Effector memory CD8-positive, alpha-beta T cell (primary cell): ENCODE data around the gene POFUT1.

Experiments used
- ATAC-seq: fragments of 150-1000 bp; cut with Tn5 transposase; replicated peaks from 2 replicates; pipeline ENCODE4 v1.10.0; 2021; ENCODE audit warnings: mild to moderate bottlenecking, moderate library complexity
- DNase-seq, 3 experiments: peaks; one replicate each; pipeline ENCODE4 v3.0.0; 2021
- H3K27ac Mint-ChIP-seq, 2 donors: one replicate each; pipeline ENCODE4 v1.8.0; 2022; ENCODE audit warnings: mild to moderate bottlenecking in 2 of 2, mixed read lengths in 2 of 2, moderate library complexity in 2 of 2
- H3K27me3 Mint-ChIP-seq, 2 donors: one replicate each; pipeline ENCODE4 v1.8.0; 2022; ENCODE audit warnings: mixed read lengths in 2 of 2
- H3K36me3 Mint-ChIP-seq: one replicate; pipeline ENCODE4 v1.8.0; 2022; ENCODE audit warnings: mild to moderate bottlenecking, moderate library complexity, mixed read lengths; ENCODE audit not compliant: insufficient read depth
- H3K4me1 Mint-ChIP-seq, 2 donors: one replicate each; pipeline ENCODE4 v1.8.0; 2022; ENCODE audit warnings: low read depth in 2 of 2, mixed read lengths in 2 of 2
- H3K4me3 Mint-ChIP-seq, 2 donors: one replicate each; pipeline ENCODE4 v1.8.0; 2022; ENCODE audit warnings: mild to moderate bottlenecking in 2 of 2, mixed read lengths in 2 of 2, moderate library complexity in 2 of 2
- H3K9me3 Mint-ChIP-seq, 2 donors: one replicate each; pipeline ENCODE4 v1.8.0; 2022; ENCODE audit warnings: mixed read lengths in 2 of 2

POFUT1 gene

DNA sequence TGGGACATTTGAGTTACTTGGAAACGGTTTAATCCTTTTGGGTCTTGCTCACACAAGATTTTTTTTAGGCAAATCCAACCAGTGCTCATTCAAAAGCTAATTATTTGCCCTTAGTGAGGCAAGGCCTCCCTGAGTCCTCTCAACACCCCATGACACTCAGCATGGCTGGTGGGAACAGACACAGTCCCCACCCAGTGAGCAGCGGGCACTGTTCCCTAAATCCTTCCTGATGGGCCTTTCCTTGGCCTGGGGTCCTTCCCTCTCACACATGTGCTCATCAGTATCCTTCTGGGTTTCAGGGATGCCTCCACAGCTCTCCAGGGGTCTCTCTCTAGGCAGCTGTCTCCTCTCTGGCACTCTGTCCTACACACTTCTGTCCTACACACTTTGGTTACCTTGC is 28.2 kb upstream of the POFUT1 start:
- DNase-seq = no peak
- Mint-ChIP-seq H3K36me3 (no peaks in the 10 kb centered on the region), H3K4me1 (no peaks in the 10 kb centered on the region), H3K9me3 (no peaks in the 10 kb centered on the region), H3K27me3 (no peaks in the 10 kb centered on the region), H3K27ac (no peak overlapping the region), H3K4me3 (no peak overlapping the region)
- no peak for ATAC-seq

DNA sequence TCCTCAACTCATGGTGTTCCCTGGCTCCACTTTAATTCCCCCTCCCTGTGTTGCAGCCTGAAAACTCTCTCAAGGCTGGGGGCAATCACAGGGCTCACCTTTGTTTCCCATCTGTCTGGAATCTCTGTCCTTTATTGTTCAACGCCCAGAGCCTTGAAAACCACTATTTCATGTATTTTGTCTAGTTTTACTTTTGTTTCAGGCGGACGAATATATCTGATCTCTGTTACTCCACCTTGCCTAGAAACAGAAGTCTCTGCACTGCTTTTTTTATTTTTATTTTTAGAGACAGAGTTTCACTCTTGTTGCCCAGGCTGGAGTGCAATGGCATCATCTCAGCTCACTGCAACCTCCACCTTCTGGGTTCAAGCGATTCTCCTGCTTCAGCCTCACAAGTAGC is 27.7 kb upstream of the POFUT1 start:
- H3K4me1 Mint-ChIP-seq = no peaks in the 10 kb centered on the region
- H3K4me3 Mint-ChIP-seq = no peak overlapping the region
- no peak overlapping the region for H3K27ac Mint-ChIP-seq
- no peaks in the 10 kb centered on the region for H3K9me3 Mint-ChIP-seq
- H3K27me3 Mint-ChIP-seq = no peaks in the 10 kb centered on the region
- DNase-seq (no peak), ATAC-seq (no peak)
- no peaks in the 10 kb centered on the region for H3K36me3 Mint-ChIP-seq

DNA sequence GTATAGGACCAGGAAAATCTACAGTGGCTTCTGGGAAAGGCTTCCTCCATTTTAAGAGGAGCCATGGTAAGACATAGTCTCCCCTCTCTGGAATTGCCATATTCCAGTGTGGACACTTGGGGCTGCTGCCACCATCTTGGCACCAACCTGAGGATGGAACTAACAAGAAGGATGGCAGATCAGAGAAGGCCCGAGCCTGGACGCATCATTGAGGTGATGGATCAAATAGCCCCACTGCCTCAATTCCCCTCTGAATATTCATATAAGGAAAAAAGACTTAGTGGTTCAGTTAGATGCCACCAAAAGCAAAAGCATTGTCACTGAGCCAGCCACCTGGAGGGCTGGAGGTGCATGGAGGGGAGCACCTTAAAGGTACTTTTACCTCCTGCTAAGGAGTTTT is 26.1 kb upstream of the POFUT1 start:
- DNase-seq = no peak
- no peaks in the 10 kb centered on the region for H3K4me1 Mint-ChIP-seq
- no peak overlapping the region for H3K27ac Mint-ChIP-seq
- H3K4me3 Mint-ChIP-seq = no peak overlapping the region
- H3K36me3 Mint-ChIP-seq = no peaks in the 10 kb centered on the region
- H3K9me3 Mint-ChIP-seq = no peaks in the 10 kb centered on the region
- H3K27me3 Mint-ChIP-seq = no peaks in the 10 kb centered on the region
- ATAC-seq = no peak

DNA sequence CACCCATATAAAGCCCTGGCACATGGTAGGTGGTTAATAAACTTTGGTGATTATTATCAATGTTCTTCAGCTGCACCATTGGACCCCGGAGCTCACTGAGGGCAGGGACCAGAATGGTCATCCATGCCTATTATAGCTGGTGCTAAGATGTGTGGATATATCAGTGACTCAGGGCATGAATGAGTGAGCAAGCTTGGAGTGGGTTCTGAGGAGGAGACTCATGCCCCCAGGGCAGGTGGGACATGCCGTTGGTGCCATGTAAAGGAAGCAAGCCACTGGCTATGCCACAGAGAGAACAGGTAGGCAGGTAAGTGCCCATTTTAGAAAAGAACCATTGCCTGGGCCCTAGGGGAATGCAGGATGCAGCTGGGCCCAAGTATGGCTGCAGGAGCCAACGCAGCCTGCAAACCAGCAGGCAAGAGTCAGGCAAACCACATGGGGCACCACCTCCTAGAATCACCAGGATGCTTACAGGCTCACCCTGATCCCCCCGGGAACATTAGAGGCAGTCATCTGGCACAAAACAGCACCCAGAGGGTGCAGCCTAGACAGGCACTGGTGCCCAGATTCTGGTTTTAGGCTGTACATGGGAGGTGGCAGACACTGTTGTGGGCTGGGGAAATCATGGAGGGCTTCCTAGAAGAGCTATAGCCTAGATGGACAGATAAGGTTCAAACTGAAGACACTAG is 23.6 kb upstream of the POFUT1 start:
- peak overlapping the region in 1 of 2 donors; percentile 54 for H3K27ac Mint-ChIP-seq
- H3K9me3 Mint-ChIP-seq = no peaks in the 10 kb centered on the region
- H3K4me1 Mint-ChIP-seq = peaks cover 3 to 8% of the 10 kb centered on the region in 2 donors
- ATAC-seq (no peak), DNase-seq (no peak)
- H3K36me3 Mint-ChIP-seq = peaks cover 3% of the 10 kb centered on the region
- no peaks in the 10 kb centered on the region for H3K27me3 Mint-ChIP-seq
- H3K4me3 Mint-ChIP-seq = no peak overlapping the region

DNA sequence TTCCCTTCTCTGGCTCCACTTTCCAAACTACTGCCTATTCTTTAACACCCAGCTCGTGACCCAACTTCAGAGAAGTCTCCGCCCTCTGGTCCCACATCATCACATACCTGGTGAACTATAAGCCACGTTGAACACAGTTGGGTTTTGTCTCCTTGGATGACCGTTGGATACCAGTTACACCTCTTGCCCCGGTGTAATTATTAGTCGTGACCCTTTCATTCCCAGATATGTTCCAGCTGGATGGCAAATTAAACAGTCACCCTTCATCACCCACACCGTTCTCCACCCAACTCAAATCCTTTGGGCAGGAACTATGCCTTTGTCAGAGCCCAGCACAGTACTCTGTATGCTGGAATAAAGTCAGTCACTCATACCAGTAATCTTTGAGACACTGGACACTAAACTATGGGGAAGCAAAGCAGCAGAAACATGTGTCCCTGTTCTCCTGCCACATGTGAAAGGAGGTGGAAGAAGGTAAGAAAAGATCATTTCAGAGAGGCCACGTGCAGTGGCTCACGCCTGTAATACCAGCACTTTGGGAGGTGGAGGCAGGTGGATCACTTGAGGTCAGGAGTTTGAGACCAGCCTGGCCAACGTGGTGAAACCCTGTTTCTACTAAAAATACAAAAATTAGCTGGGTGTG is 22.6 kb upstream of the POFUT1 start:
- H3K4me3 Mint-ChIP-seq = no peak overlapping the region
- DNase-seq = no peak
- H3K4me1 Mint-ChIP-seq = peaks cover 6 to 14% of the 10 kb centered on the region in 2 donors
- H3K9me3 Mint-ChIP-seq = no peaks in the 10 kb centered on the region
- no peak overlapping the region for H3K27ac Mint-ChIP-seq
- no peaks in the 10 kb centered on the region for H3K27me3 Mint-ChIP-seq
- ATAC-seq = no peak
- H3K36me3 Mint-ChIP-seq = peaks cover 12% of the 10 kb centered on the region

DNA sequence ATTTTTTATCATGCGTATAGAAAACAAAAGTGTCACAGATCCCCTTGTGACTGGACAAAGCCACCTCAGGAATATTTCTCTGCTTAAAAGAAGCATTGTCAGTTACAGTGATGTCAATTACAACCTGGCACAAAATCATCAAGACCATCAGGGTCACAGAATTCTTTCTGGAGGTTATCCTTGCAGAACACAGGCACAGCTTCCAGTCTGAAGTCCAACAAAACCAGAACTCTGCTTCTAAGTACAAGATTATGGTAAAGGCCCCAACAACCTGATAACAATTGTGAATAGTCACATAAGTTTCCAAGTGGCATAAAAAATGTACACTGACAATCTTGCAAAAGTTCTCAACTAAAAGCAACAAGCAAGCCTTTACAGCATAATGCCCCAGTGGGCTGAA is 21.2 kb upstream of the POFUT1 start:
- no peak overlapping the region for H3K4me3 Mint-ChIP-seq
- no peak overlapping the region for H3K27ac Mint-ChIP-seq
- no peaks in the 10 kb centered on the region for H3K9me3 Mint-ChIP-seq
- no peaks in the 10 kb centered on the region for H3K27me3 Mint-ChIP-seq
- ATAC-seq (no peak), DNase-seq (no peak)
- H3K4me1 Mint-ChIP-seq = peaks cover 14% of the 10 kb centered on the region in 2 donors
- peaks cover 15% of the 10 kb centered on the region for H3K36me3 Mint-ChIP-seq

DNA sequence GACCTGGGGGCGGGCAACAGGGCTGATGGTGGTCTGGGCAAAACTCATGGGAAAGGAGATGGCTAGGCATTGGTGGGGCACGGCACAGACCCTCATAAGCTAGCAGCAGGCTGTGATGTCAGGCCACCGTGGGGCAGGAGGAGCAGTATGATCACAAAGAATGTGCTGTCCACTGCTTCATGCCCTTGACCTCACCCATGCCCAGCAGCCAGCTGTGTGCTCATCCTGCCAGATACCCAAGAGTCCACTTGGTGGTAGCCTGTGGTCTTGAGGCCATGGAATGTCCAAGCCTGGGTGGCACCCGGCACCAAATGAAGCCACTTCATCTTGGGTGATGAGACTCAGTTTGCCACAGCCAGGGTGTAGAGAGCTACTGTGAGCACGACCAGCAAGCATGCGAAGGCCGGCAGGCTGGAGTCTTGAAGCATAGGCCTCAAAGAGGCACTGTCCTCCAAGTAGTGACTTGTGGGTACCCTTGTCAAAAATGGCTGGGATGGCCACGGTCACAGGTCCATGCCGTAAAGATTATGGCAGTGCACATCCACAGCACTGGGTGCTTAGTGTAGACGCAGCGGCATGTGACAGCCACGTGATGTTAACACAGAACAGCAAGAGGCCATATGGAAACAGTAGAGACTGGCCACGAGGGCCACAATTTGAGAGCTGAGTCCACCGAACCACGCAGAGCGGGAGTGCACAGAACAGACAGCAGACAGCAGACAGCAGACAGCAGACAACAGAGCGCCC is 19.1 kb upstream of the POFUT1 start:
- peak overlapping the region in 1 of 2 donors; percentile 81 for H3K27ac Mint-ChIP-seq
- peaks cover 14% of the 10 kb centered on the region in 2 donors for H3K4me1 Mint-ChIP-seq
- H3K9me3 Mint-ChIP-seq = no peaks in the 10 kb centered on the region
- H3K4me3 Mint-ChIP-seq = peak overlapping the region; percentile 74 to 77
- DNase-seq (no peak), ATAC-seq (no peak)
- peaks cover 23% of the 10 kb centered on the region for H3K36me3 Mint-ChIP-seq
- H3K27me3 Mint-ChIP-seq = no peaks in the 10 kb centered on the region

DNA sequence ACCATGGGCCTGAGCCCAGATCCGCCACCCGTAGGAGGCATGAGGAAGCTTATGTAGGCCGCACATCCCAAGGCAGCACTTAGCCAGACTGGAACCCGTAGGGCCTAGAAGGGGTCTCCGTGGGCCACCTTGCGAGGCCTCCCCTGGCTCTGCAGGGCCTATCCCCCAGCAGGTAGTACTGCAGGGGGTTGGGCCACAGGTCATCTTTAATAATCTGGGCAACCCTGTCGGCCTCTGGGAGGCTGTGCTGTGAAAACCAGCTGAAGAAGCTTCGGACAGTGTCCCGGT is 18.6 kb upstream of the POFUT1 start:
- Mint-ChIP-seq H3K36me3 (peaks cover 26% of the 10 kb centered on the region), H3K27ac (peak overlapping the region; percentile 75 to 81), H3K4me3 (peak overlapping the region; percentile 74 to 77), H3K9me3 (no peaks in the 10 kb centered on the region), H3K27me3 (no peaks in the 10 kb centered on the region), H3K4me1 (peaks cover 18% of the 10 kb centered on the region in 2 donors)
- DNase-seq (no peak), ATAC-seq (no peak)

DNA sequence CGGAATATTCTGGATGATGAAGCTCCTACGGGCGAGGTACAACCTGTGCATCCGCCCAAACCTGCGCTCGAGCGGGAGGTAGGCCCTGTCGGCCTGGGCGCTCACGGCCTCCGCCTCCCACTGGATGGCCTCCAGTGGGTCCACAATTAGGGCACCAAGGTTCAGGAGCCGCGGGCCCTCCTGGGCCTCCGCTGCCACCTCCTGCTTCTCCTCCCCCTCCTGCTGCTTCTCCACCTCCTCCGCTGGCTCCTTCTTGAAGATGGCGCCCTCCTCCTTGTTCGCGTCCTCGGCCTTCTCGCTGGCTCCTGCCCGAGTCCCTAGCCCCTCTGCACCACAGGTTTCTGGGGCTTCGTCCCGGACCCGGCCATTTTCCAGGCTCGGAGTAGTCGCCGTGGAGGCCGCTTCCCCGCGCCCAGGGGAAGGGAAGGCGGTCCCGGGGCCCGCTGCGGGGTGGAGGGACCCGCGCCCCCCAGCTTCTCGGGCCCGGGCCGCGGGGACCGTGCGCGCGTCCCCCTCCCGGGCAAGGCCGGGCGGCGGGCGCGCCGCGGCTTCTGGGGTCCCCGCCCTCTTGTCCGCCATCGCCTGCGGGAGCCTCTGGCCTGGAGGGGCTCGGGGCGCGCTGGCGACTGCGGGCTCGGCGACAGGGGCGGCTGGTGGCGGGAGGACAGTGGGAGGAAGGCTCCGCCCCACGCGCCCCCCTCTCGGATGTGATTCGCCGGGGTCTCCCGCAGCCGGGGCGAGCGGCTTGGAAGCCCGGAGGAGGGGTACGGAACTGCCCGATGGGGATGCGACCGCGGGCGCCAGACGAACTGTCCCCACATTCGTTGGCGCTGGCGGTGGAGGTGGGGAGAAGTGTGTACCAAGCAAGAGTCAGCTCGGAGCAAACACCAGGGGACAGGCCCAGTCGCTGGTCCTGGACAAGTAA is 17.7 kb upstream of the POFUT1 start:
- H3K4me3 Mint-ChIP-seq = peak overlapping the region; percentile 74 to 77
- peak; percentile 78 for ATAC-seq
- H3K9me3 Mint-ChIP-seq = no peaks in the 10 kb centered on the region
- H3K27me3 Mint-ChIP-seq = no peaks in the 10 kb centered on the region
- peaks cover 21 to 22% of the 10 kb centered on the region in 2 donors for H3K4me1 Mint-ChIP-seq
- peak; percentile 13 to 37 (median 34) for DNase-seq
- H3K36me3 Mint-ChIP-seq = peaks cover 30% of the 10 kb centered on the region
- H3K27ac Mint-ChIP-seq = peak overlapping the region; percentile 75 to 81

DNA sequence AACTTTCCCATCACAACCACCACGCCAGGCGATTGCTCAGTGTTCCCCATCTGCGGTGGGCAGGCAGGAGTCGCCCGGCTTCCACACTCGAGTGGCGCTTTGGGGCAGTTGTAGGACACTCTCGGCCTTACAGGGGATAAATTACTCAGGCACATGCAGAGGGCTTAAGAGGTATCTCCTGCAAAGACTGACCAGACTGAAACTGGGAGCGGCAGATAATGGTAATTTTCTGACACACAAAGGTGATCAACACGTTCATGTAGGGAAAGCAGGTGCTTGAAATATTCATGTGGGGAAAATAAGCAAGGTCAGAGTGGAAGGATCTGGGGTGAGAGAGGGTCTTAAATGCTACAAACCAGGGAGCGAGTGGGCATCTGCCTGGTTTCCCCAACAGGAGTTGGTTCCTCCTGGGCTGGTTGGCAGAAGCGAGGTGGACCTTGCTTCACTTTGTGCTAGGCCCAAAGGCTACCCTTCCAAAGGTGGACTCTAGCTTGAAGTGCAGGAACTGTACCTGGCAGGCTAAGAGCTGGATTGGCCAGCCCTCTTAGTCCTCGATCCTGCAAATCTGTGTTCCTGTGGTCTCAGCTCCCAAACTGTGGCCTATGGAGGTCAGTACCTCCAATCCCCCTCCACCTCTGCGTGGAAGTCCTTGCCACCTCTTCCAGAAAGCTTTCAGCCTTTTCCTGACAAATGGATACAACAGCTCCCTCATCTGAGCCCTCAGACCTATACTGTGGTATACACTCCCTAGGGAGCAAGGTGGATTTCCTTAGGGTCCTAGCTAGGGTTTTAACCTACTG is 16.9 kb upstream of the POFUT1 start:
- H3K27me3 Mint-ChIP-seq = no peaks in the 10 kb centered on the region
- H3K4me3 Mint-ChIP-seq = peak overlapping the region; percentile 74 to 77
- ATAC-seq (no peak), DNase-seq (no peak)
- H3K27ac Mint-ChIP-seq = peak overlapping the region; percentile 75 to 81
- peaks cover 21 to 25% of the 10 kb centered on the region in 2 donors for H3K4me1 Mint-ChIP-seq
- H3K9me3 Mint-ChIP-seq = no peaks in the 10 kb centered on the region
- H3K36me3 Mint-ChIP-seq = peaks cover 39% of the 10 kb centered on the region

DNA sequence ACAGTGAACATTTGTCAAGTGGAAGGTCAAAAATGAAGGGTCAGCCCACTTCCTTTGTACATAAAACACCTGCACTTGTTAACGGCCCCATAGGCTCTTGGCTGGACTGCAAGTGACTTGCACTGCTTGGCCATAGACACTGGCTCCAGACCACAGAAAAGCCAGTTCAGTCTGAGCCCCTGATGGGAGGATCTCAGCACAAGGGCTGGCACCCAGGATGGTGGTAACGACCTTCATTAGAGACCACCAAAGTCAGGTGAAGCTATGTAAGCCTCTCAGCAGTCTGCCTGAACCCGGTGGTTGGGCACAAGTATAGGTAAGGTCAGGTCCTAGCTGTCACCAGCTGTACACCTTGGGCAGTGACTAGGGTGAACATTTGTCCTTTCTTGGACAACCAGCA is 16.3 kb upstream of the POFUT1 start:
- no peak for ATAC-seq
- Mint-ChIP-seq H3K4me1 (peaks cover 21 to 25% of the 10 kb centered on the region in 2 donors), H3K36me3 (peaks cover 45% of the 10 kb centered on the region), H3K27ac (peak overlapping the region in 1 of 2 donors; percentile 75), H3K9me3 (no peaks in the 10 kb centered on the region), H3K27me3 (no peaks in the 10 kb centered on the region), H3K4me3 (peak overlapping the region; percentile 74 to 77)
- no peak for DNase-seq

DNA sequence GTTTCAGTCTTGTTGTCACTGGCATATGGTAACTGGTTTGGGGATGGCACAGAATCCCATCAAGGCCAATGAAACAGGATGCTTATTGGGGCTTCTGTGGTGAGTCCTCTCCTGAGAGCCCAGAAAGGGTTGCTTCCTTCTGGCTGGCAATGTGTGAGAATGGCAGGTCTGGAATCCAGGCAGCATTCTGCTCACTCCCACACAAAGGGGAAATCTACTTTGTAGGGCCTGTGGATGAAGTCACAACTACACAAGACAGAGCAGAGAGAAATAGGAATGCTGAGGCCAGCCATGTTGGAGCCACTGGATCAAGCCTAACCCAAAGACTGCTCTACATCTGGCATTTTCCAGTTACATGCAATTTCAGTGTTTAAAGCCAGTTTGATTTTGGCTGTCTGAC is 15.8 kb upstream of the POFUT1 start:
- Mint-ChIP-seq H3K4me3 (no peak overlapping the region), H3K4me1 (peaks cover 21 to 25% of the 10 kb centered on the region in 2 donors), H3K27ac (peak overlapping the region in 1 of 2 donors; percentile 75), H3K27me3 (no peaks in the 10 kb centered on the region), H3K36me3 (peaks cover 49% of the 10 kb centered on the region), H3K9me3 (no peaks in the 10 kb centered on the region)
- ATAC-seq = no peak
- no peak for DNase-seq
